H7 (cell line): ENCODE measurements around the gene TMEM253. TPM values are rescaled to one million over a fixed set of nuclear protein-coding genes. Genes with fewer than 3 reads are reported as not detected.

ENCODE experiments used
- DNase-seq: peaks from one replicate; pipeline ENCODE4 v3.0.0; 2012
- H3K27me3 ChIP-seq: 2 replicates; pipeline ENCODE4 v1.6.0; 2011; ENCODE audit warnings: mild to moderate bottlenecking, low read length; ENCODE audit not compliant: control insufficient read depth, insufficient read depth
- H3K36me3 ChIP-seq: replicated peaks from 2 replicates; pipeline ENCODE4 v1.5.1; 2011; ENCODE audit warnings: low read length; ENCODE audit not compliant: control insufficient read depth, insufficient read depth
- H3K4me3 ChIP-seq: 2 replicates; pipeline ENCODE4 v1.5.1; 2011; ENCODE audit warnings: low read depth, mild to moderate bottlenecking, control low read depth, low read length, moderate library complexity; ENCODE audit not compliant: insufficient read depth
- total RNA-seq: library from RNA; depleted of rRNA; stranded (reverse); fragments of >200 nt; shearing (Covaris generic); gene quantifications from 2 replicates; pipeline ENCODE4 v1.2.3, GENCODE V29; 2014

TMEM253 gene
- total RNA-seq, 1 experiment from 2014 or later, result 0.31 TPM

- DNase-seq, result peak; percentile 52
- peak overlapping the region; percentile 64 for H3K4me3 ChIP-seq
- H3K36me3 ChIP-seq, result no peaks in the 10 kb centered on the region
- H3K27me3 ChIP-seq, result no peaks in the 10 kb centered on the region
Measured at GRCh38 chr14:21102521-21103410, 1.9 kb downstream of the TMEM253 start.

- Histone ChIP-seq H3K4me3 (peak overlapping the region; percentile 64), H3K36me3 (no peaks in the 10 kb centered on the region), H3K27me3 (no peaks in the 10 kb centered on the region)
- DNase-seq, result peak; percentile 22
Measured at GRCh38 chr14:21103411-21103709, 2.5 kb downstream of the TMEM253 start.

GRCh38 chr14:21103710-21104447 is 3.0 kb downstream of the TMEM253 start:
- H3K36me3 ChIP-seq, result no peaks in the 10 kb centered on the region
- H3K27me3 ChIP-seq, result no peaks in the 10 kb centered on the region
- peak; percentile 94 for DNase-seq
- H3K4me3 ChIP-seq, result peak overlapping the region; percentile 64

- peak; percentile 76 for DNase-seq
- H3K4me3 ChIP-seq, result peak overlapping the region; percentile 64
- no peaks in the 10 kb centered on the region for H3K27me3 ChIP-seq
- H3K36me3 ChIP-seq, result no peaks in the 10 kb centered on the region
Measured at GRCh38 chr14:21104448-21105060, 3.7 kb downstream of the TMEM253 start.

GRCh38 chr14:21105095-21105494 is 4.2 kb downstream of the TMEM253 start:
- Histone ChIP-seq H3K27me3 (no peaks in the 10 kb centered on the region), H3K4me3 (no peak overlapping the region; the same call in 1 of the 2 replicates), H3K36me3 (no peaks in the 10 kb centered on the region)
- no peak for DNase-seq

GRCh38 chr14:21106176-21106497 is 5.3 kb downstream of the TMEM253 start:
- H3K27me3 ChIP-seq, result no peaks in the 10 kb centered on the region
- DNase-seq, result no peak
- no peak overlapping the region for H3K4me3 ChIP-seq
- H3K36me3 ChIP-seq, result no peaks in the 10 kb centered on the region

GRCh38 chr14:21106498-21107282 is 5.8 kb downstream of the TMEM253 start:
- H3K36me3 ChIP-seq, result no peaks in the 10 kb centered on the region
- H3K4me3 ChIP-seq, result no peak overlapping the region
- DNase-seq, result peak; percentile 81
- no peaks in the 10 kb centered on the region for H3K27me3 ChIP-seq

GRCh38 chr14:21107283-21107800 is 6.5 kb downstream of the TMEM253 start:
- DNase-seq, result no peak
- no peak overlapping the region for H3K4me3 ChIP-seq
- no peaks in the 10 kb centered on the region for H3K36me3 ChIP-seq
- no peaks in the 10 kb centered on the region for H3K27me3 ChIP-seq

GRCh38 chr14:21108791-21109190 is 7.9 kb downstream of the TMEM253 start:
- H3K36me3 ChIP-seq, result no peaks in the 10 kb centered on the region
- no peaks in the 10 kb centered on the region for H3K27me3 ChIP-seq
- no peak for DNase-seq
- H3K4me3 ChIP-seq, result no peak overlapping the region

GRCh38 chr14:21109377-21110138 is 8.7 kb downstream of the TMEM253 start:
- H3K36me3 ChIP-seq, result no peaks in the 10 kb centered on the region
- no peaks in the 10 kb centered on the region for H3K27me3 ChIP-seq
- H3K4me3 ChIP-seq, result no peak overlapping the region
- no peak for DNase-seq

GRCh38 chr14:21112255-21112654 is 11.4 kb downstream of the TMEM253 start:
- no peaks in the 10 kb centered on the region for H3K27me3 ChIP-seq

GRCh38 chr14:21113369-21113768 is 12.5 kb downstream of the TMEM253 start:
- H3K27me3 ChIP-seq, result no peaks in the 10 kb centered on the region
- DNase-seq, result no peak
- H3K4me3 ChIP-seq, result no peak overlapping the region
- no peaks in the 10 kb centered on the region for H3K36me3 ChIP-seq

More at GRCh38 chr14:21112255-21112654, 11.4 kb downstream of the TMEM253 start:
- no peaks in the 10 kb centered on the region for H3K36me3 ChIP-seq
- no peak overlapping the region for H3K4me3 ChIP-seq
- DNase-seq, result no peak

GRCh38 chr14:21118933-21119332 is 18.1 kb downstream of the TMEM253 start:
- Histone ChIP-seq H3K4me3 (no peak overlapping the region), H3K27me3 (no peaks in the 10 kb centered on the region)
- no peak for DNase-seq

More at GRCh38 chr14:21118933-21119332, 18.1 kb downstream of the TMEM253 start:
- H3K36me3 ChIP-seq, result no peaks in the 10 kb centered on the region
